Activated T-helper 1 cell treated with anti-CD3 and anti-CD28 coated beads, Interleukin-12 subunit alpha, Interleukin-12 subunit beta, Interleukin-2, Interleukin-4 antibody, amounts not matched to agents 30 ng/mL and 10 ng/mL and 1 ng/mL, durations not matched to agents 14 hours and 24 hours and 36 hours (primary cell): ENCODE data around the gene FAIM. TPM values are rescaled to one million over a fixed set of nuclear protein-coding genes. Genes with fewer than 3 reads are reported as not detected.
A peak's percentile ranks its signal among the peaks of the same experiment; 100 is the strongest.
"Not testable (repeated sequence)": the region's sequence is repeated elsewhere in the genome, so short reads cannot be mapped to it uniquely, and the experiment has no call there.

Experiments used
- DNase-seq: peaks from one replicate; pipeline ENCODE4 v3.0.0; 2021; ENCODE audit warnings: low spot score
- H3K27ac Mint-ChIP-seq: one replicate; pipeline ENCODE4 v1.8.0; 2021; ENCODE audit warnings: mild to moderate bottlenecking, mixed read lengths
- H3K27me3 Mint-ChIP-seq: one replicate; pipeline ENCODE4 v1.8.0; 2022; ENCODE audit warnings: mild to moderate bottlenecking, moderate library complexity, mixed read lengths; ENCODE audit not compliant: insufficient read depth
- H3K36me3 Mint-ChIP-seq: one replicate; pipeline ENCODE4 v1.8.0; 2021; ENCODE audit warnings: low read depth, mixed read lengths
- H3K4me1 Mint-ChIP-seq: one replicate; pipeline ENCODE4 v1.8.0; 2021; ENCODE audit warnings: low read depth, mixed read lengths
- H3K4me3 Mint-ChIP-seq: one replicate; pipeline ENCODE4 v1.8.0; 2021; ENCODE audit warnings: mild to moderate bottlenecking, moderate library complexity, mixed read lengths
- H3K9me3 Mint-ChIP-seq: one replicate; pipeline ENCODE4 v1.8.0; 2021; ENCODE audit warnings: mixed read lengths
- intact Hi-C: fragments of 100-400 bp; cut with micrococcal nuclease; formaldehyde crosslinking; loops from one replicate; pipeline ENCODE4 v1.15.1; 2024
- total RNA-seq: library from RNA; stranded (reverse); gene quantifications from 2 replicates; pipeline ENCODE4 v1.2.3, GENCODE V29; 2022

FAIM gene, protein sequence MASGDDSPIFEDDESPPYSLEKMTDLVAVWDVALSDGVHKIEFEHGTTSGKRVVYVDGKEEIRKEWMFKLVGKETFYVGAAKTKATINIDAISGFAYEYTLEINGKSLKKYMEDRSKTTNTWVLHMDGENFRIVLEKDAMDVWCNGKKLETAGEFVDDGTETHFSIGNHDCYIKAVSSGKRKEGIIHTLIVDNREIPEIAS
- total RNA-seq, result 1.4 and 2.3 TPM in 2 replicates

- H3K36me3 Mint-ChIP-seq, result peaks cover 8% of the 10 kb centered on the region
- H3K4me3 Mint-ChIP-seq, result peak within 1 kb of the TSS; percentile 89
- peak within 1 kb of the TSS; percentile 92 for H3K27ac Mint-ChIP-seq
- intact Hi-C loops, result loop anchor here (1.0 to 2.0 kb wide), 2 partner anchors 14 to 226 kb away; partner anchors contain the start of genes CEP70 and PIK3CB
- peaks cover 6% of the 10 kb centered on the region for H3K27me3 Mint-ChIP-seq
- no peaks in the 10 kb centered on the region for H3K9me3 Mint-ChIP-seq
- DNase-seq, result peak; percentile 46
- H3K4me1 Mint-ChIP-seq, result peaks cover 11% of the 10 kb centered on the region
Measured at GRCh38 chr3:138608322-138609135, at the start of gene FAIM. FAIM (plus strand) TSS chr3:138608771; CDS start chr3:138619727, 10,956 bp downstream.

GRCh38 chr3:138559134-138559533, 49.4 kb upstream of the FAIM start:
- intact Hi-C loops, result no loop called here
- no peak overlapping the region for H3K27ac Mint-ChIP-seq
- DNase-seq, result no peak
- peaks cover 11% of the 10 kb centered on the region for H3K36me3 Mint-ChIP-seq
- no peak overlapping the region for H3K4me3 Mint-ChIP-seq
- H3K9me3 Mint-ChIP-seq, result peaks cover 21% of the 10 kb centered on the region
- H3K4me1 Mint-ChIP-seq, result peaks cover 7% of the 10 kb centered on the region
- H3K27me3 Mint-ChIP-seq, result no peaks in the 10 kb centered on the region

- Mint-ChIP-seq H3K4me3 (no peak overlapping the region), H3K9me3 (peaks cover 18% of the 10 kb centered on the region), H3K36me3 (peaks cover 10% of the 10 kb centered on the region), H3K27me3 (no peaks in the 10 kb centered on the region), H3K27ac (no peak overlapping the region), H3K4me1 (peaks cover 7% of the 10 kb centered on the region)
- DNase-seq, result no peak
- intact Hi-C loops, result no loop called here
Measured at GRCh38 chr3:138560501-138560900, 48.1 kb upstream of the FAIM start.

DNA sequence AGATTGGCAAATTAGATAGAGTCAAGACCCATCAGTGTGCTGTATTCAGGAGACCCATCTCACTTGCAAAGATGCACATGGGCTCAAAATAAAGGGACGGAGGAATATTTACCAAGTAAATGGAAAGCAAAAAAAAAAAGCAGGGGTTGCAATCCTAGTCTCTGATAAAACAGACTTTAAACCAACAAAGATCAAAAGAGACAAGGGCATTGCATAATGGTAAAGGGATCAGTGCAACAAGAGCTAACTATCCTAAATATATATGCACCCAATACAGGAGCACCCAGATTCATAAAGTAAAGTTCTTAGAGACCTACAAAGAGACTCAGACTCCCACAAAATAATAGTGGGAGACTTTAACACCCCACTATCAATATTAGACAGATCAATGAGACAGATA, 45.7 kb upstream of the FAIM start:
- DNase-seq, H3K27ac Mint-ChIP-seq, H3K4me1 Mint-ChIP-seq, intact Hi-C loops, H3K4me3 Mint-ChIP-seq, H3K27me3 Mint-ChIP-seq, H3K36me3 Mint-ChIP-seq: not testable (repeated sequence)
- peaks cover 20% of the 10 kb centered on the region for H3K9me3 Mint-ChIP-seq

DNA sequence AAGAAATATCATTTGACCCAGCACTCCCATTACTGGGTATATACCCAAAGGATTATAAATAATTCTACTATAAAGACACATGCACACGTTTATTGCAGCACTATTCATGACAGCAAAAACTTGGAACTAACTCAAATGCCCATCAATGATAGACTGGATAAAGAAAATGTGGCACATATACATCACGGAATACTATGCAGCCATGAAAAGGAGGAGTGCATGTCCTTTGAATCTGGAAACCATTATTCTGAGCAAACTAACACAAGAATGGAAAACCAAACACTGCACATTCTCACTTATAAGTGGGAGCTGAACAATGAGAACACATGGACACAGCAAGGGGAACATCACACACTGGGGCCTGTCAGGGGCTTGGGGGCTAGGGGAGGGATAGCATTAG, 42.3 kb upstream of the FAIM start:
- intact Hi-C loops, H3K4me3 Mint-ChIP-seq, H3K4me1 Mint-ChIP-seq, H3K27ac Mint-ChIP-seq, H3K27me3 Mint-ChIP-seq, DNase-seq, H3K36me3 Mint-ChIP-seq: not testable (repeated sequence)
- peaks cover 11% of the 10 kb centered on the region for H3K9me3 Mint-ChIP-seq

DNA sequence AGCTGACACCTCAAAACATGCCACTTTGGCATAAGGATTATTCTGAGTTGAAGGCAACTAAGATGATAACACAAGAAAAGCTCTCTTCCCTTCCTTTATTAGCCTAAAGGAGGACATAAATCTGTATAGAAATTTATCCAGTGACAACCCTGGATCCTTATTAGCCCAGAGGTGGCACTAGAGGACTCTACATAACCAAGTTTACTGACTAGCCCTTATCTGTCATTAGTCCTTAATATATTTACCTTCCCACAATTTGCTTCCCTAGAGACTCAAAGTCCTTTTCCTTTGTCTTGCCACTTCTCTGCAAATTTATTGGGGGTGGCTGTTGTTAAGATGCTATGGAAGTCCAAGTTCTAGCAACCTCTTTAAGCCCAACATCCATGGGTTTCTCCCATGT, 41.2 kb upstream of the FAIM start:
- DNase-seq, result no peak
- Mint-ChIP-seq H3K27ac (no peak overlapping the region), H3K36me3 (peaks cover 7% of the 10 kb centered on the region), H3K9me3 (peaks cover 11% of the 10 kb centered on the region), H3K27me3 (no peaks in the 10 kb centered on the region), H3K4me1 (peaks cover 19% of the 10 kb centered on the region), H3K4me3 (no peak overlapping the region)
- intact Hi-C loops, result no loop called here

GRCh38 chr3:138569090-138569489, 39.5 kb upstream of the FAIM start:
- no peak overlapping the region for H3K27ac Mint-ChIP-seq
- intact Hi-C loops, result no loop called here
- H3K4me3 Mint-ChIP-seq, result no peak overlapping the region
- H3K36me3 Mint-ChIP-seq, result peaks cover 10% of the 10 kb centered on the region
- DNase-seq, result no peak
- peaks cover 12% of the 10 kb centered on the region for H3K4me1 Mint-ChIP-seq
- peaks cover 20% of the 10 kb centered on the region for H3K9me3 Mint-ChIP-seq
- H3K27me3 Mint-ChIP-seq, result no peaks in the 10 kb centered on the region

GRCh38 chr3:138569624-138570023, 38.9 kb upstream of the FAIM start:
- DNase-seq, H3K27me3 Mint-ChIP-seq, intact Hi-C loops, H3K27ac Mint-ChIP-seq, H3K36me3 Mint-ChIP-seq, H3K4me3 Mint-ChIP-seq: not testable (repeated sequence)
- Mint-ChIP-seq H3K4me1 (peaks cover 12% of the 10 kb centered on the region), H3K9me3 (peaks cover 20% of the 10 kb centered on the region)

DNA sequence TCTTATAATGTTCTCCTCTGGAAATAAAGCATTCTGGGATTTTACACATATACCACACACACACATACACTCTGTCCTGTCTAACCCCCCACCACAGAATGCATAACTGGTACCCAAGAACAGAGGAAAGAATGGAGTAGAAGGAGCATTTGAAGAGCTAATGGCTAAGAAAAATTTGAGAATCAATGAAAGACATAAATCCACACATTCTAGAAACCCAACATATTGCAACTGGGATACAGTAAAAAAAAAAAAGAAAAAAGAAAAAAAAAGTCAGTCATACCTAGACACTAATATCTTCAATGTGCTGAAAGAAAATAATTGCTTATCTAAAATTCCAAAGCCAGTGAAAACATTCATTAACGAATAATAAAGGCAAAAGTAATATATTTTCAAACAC, 35.4 kb upstream of the FAIM start:
- intact Hi-C loops, result no loop called here
- H3K9me3 Mint-ChIP-seq, result peaks cover 14% of the 10 kb centered on the region
- H3K36me3 Mint-ChIP-seq, result peaks cover 11% of the 10 kb centered on the region
- no peak overlapping the region for H3K4me3 Mint-ChIP-seq
- H3K4me1 Mint-ChIP-seq, result peaks cover 17% of the 10 kb centered on the region
- DNase-seq, result no peak
- no peak overlapping the region for H3K27ac Mint-ChIP-seq
- H3K27me3 Mint-ChIP-seq, result no peaks in the 10 kb centered on the region

DNA sequence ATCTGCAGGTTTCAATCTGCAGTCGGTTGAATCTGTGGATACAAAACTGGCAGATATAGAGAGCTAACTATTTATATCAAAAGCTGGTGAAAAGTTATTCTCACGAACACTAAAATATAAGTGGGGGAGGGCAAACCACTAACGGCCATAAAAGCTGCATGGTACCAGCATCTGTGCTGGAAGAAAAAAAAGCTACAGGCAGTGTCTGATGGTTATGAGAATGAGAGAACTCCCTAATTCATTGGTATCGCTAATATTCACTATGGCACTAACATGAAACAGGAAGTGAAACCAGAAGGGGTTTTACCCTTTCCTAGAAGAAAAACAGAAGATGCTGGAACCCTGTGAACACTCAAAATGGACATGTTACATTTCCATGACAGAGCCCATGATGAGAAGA, 30.4 kb upstream of the FAIM start:
- H3K27ac Mint-ChIP-seq, result no peak overlapping the region
- intact Hi-C loops, result no loop called here

DNA sequence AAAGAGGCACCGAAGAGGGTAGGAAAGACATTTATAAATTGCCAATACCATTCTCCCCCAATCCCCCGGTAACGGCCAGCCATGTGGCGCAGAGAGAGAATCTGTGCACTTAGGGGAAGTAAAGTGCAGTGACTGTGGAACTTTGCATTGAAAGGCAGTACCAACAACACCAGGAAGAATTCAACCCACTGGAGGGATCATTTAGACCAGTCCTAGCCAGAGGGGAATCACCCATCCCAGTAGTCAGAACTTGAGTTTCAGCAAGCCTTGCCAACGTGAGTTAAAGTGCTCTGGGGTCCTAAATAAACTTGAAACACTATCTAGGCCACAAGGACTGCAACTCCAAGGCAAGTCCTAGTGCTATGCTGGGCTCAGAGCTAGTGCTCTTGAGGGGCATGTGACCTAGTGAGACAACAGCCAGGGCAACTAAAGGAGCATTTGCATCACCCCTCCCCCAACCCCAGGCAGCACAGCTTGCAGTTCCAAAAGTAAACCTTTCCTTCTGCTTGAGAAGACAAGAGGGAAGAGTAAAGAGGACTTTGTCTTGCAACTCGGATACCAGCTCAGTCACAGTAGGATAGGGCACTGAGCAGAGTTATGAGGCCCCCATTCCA, 29.5 kb upstream of the FAIM start:
- no peak for DNase-seq
- Mint-ChIP-seq H3K4me3 (no peak overlapping the region), H3K36me3 (peaks cover 6% of the 10 kb centered on the region), H3K4me1 (peaks cover 25% of the 10 kb centered on the region), H3K9me3 (peaks cover 5% of the 10 kb centered on the region), H3K27ac (no peak overlapping the region), H3K27me3 (no peaks in the 10 kb centered on the region)
- intact Hi-C loops, result no loop called here

More for the DNA sequence above, 30.4 kb upstream of the FAIM start:
- no peak for DNase-seq
- H3K27me3 Mint-ChIP-seq, result no peaks in the 10 kb centered on the region
- peaks cover 11% of the 10 kb centered on the region for H3K9me3 Mint-ChIP-seq
- peak overlapping the region; percentile 9 for H3K4me3 Mint-ChIP-seq
- H3K36me3 Mint-ChIP-seq, result peaks cover 9% of the 10 kb centered on the region
- peaks cover 19% of the 10 kb centered on the region for H3K4me1 Mint-ChIP-seq

DNA sequence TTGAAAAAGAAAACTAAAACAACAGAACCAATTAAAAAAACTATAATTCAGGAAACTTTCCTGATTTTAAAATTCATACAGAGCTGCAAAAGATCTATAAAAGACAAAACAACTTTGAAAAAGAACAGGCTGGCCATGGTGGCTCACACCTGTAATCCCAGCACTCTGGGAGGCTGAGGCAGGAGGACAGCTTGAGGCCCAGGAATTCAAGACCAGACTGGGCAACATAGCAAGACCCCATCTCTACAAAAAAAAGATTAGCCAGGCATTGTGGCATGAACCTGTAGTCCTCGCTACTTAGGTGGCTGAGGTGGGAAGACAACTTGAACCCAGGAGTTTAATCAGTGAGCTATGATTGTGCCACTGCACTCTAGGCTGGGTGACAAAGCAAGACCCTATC, 21.2 kb upstream of the FAIM start:
- H3K36me3 Mint-ChIP-seq, result peaks cover 7% of the 10 kb centered on the region
- no peak overlapping the region for H3K4me3 Mint-ChIP-seq
- DNase-seq, result no peak
- intact Hi-C loops, result no loop called here
- peaks cover 9% of the 10 kb centered on the region for H3K9me3 Mint-ChIP-seq
- H3K27ac Mint-ChIP-seq, result no peak overlapping the region
- peaks cover 8% of the 10 kb centered on the region for H3K4me1 Mint-ChIP-seq
- H3K27me3 Mint-ChIP-seq, result peaks cover 3% of the 10 kb centered on the region

GRCh38 chr3:138588445-138588844, 20.1 kb upstream of the FAIM start:
- H3K9me3 Mint-ChIP-seq, result peaks cover 9% of the 10 kb centered on the region
- H3K27ac Mint-ChIP-seq, result no peak overlapping the region

More at GRCh38 chr3:138588445-138588844, 20.1 kb upstream of the FAIM start:
- intact Hi-C loops, result no loop called here
- Mint-ChIP-seq H3K27me3 (peaks cover 3% of the 10 kb centered on the region), H3K4me1 (peaks cover 8% of the 10 kb centered on the region), H3K36me3 (peaks cover 7% of the 10 kb centered on the region), H3K4me3 (no peak overlapping the region)
- no peak for DNase-seq
